HG02870 (cell line): ENCODE data around the gene PDE6H.

Experiments
- ATAC-seq: cut with Tn5 transposase; IDR thresholded peaks from one replicate; pipeline ENCODE4 v1.9.1; 2021; ENCODE audit warnings: mild to moderate bottlenecking, moderate library complexity; ENCODE audit not compliant: unreplicated experiment

The PDE6H gene

GRCh38 chr12:14999695-15000365 lies 27.0 kb downstream of the PDE6H start:
- ATAC-seq, result no peak

DNA sequence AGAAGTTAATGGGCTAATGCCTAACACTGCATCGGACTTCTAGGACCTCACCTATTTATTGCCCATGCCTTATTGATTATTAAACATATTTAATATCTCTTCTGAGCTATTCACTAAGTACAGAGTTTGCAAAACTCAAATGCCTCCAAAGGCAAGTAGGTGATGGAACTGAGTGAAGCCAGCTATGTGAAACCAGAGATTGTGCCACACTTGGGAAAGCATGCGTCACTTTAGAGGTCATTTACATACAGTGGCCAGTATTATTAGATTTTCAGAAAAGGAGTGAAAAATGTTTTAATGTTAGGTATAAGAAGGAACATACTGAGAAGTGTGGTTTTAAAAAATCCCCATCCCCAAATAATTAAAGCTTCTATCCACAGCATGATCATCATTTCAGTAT lies 27.7 kb downstream of the PDE6H start:
- no peak for ATAC-seq

GRCh38 chr12:15001733-15002382 lies 29.0 kb downstream of the PDE6H start:
- ATAC-seq, result no peak

GRCh38 chr12:15004421-15004820 lies 31.6 kb downstream of the PDE6H start:
- no peak for ATAC-seq

GRCh38 chr12:15005064-15005463 lies 32.2 kb downstream of the PDE6H start:
- no peak for ATAC-seq

DNA sequence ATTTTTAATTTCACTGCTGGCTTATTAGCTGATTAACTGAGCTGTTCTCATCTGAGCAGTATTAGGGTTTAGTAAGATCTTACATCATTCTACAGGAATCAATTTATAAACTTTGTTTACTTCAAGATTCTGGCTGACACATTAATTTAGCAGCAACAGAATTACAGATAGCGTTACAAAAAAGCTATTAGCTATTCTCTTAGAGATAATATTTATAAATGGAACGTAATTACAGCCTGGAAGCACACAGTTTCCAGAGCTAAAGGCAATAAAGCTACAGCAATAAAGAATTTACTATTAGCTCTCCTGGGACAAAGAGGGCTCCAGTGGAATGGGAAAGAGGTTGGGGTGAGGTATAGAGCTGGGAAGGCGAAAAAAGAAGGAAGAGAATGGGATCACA lies 34.7 kb downstream of the PDE6H start:
- ATAC-seq, result no peak

- no peak for ATAC-seq
Measured at GRCh38 chr12:15011162-15011561, 38.3 kb downstream of the PDE6H start.

DNA sequence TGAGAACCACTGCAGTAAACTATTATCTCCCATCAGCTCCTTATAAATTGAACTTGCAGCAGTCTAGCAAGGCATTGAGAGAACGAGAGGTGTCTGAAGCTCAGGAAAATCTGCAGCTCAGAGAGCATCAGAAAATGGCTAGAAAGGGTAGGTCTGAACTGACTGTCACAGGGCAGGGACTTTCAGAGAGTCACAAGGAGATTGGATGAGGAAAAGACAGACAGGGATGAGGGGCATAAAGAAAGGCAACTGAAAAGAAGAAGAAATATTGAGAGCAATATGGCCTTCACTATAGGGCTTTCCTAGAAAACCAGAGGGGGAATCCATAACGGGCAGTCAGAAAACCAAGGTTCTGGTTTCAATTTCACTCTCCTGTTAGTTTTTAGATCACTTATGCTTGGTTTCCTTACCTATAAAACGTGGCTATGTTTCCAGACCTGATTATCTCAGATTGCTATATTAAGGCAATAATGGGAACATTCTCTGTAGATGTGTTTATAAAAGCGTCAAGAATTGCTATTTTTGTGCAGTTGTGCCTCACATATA lies 40.9 kb downstream of the PDE6H start:
- peak; percentile 62 for ATAC-seq

DNA sequence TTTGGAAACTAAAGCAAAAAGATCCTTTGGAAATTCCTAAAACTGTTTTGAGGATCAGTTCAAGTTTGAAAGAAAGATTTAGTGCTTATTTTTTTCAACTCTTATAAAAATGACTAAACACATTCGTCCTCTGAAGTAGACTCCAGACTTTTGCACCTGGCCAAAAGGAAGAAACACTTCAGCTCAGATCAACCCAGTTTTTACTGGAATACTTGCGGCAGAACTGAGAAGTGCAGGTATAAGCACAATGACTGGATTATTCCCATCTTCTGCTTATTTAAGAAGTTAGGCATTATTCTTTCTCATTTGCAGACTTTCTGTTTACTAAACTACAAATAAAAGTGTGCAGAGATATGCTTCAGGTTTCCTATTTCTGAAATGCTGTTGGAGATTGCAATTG lies 41.9 kb downstream of the PDE6H start:
- ATAC-seq, result no peak

- no peak for ATAC-seq
Measured at GRCh38 chr12:15015121-15015520, 42.3 kb downstream of the PDE6H start.

DNA sequence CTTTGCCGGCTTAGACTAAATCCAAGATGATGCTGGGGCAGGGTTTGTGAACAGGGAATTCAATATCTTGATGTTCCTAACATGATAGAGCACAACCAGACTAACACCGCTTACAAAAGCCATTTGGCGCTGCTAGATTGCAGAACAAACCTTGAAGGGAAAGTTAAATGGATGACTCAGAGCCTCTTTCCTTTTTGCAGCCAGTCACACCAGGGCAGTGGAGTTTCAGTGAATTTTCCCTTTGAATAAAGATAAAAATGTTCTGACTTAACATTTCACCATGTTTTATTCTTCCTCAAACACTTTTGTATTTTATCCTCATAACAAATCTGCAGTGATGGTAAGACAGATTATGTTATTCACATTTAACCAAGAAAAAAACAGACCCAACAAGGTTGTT lies 47.3 kb downstream of the PDE6H start:
- no peak for ATAC-seq
